Esophagus squamous epithelium (tissue), 4 donors: ENCODE results near the gene APIP.
A peak's percentile ranks its signal among the peaks of the same experiment; 100 is the strongest.

Experiments
- CTCF ChIP-seq, 6 experiments: fragments of 450-650 bp in 4 of 6; fragments of 200-600 bp in 2 of 6; sonication (generic) in 2 of 6; IDR thresholded peaks; one replicate each; pipeline ENCODE4 v1.5.1; 2016 to 2019; ENCODE audit warnings: antibody characterized with exemption in 6 of 6, mild to moderate bottlenecking in 4 of 6, moderate library complexity in 4 of 6
- POLR2A ChIP-seq, 4 donors: fragments of 450-650 bp; IDR thresholded peaks; one replicate each; pipeline ENCODE4 v1.6.1; 2017; ENCODE audit warnings: antibody characterized with exemption in 4 of 4, mild to moderate bottlenecking in 4 of 4, moderate library complexity in 3 of 4

GRCh38 chr11:34916015-34916842 lies at the start of gene APIP, which contains the start of gene PDHX:
- TF ChIP-seq POLR2A (IDR thresholded peaks at IDR 0.05) (peak in 3 of 4 donors; percentile 92 to 97 (median 94)), CTCF (IDR thresholded peaks at IDR 0.05) (no peak)
